ENCODE measurements around the gene FAM107A. TPM values are rescaled to one million over a fixed set of nuclear protein-coding genes. Genes with fewer than 3 reads are reported as not detected.

The FAM107A gene
- polyA plus RNA-seq, 4 donors: 1.0 to 40.7 (median 2.8) TPM

DNA sequence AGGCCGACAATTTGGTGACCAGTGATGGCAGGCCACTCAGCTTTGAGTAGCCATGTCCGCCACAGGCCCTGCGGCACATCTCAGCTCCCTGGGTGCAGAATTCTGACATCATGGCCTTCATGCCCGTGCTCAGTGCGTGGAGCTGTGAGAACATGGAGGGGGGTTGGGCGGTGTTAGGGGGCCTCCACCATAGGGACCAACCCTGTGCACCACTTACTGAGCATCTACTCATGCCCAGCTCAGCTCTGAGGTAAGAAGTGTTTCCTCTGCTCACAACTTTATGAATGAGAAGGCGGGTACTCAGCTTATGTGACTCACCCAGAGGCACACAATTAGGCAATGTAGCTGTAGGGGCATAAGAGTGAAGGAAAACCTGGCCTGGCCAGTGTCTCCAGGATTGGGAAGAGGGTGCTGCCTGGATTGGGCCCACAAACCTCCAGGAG is 50.7 kb downstream of the FAM107A start:
- no peak for FAIRE-seq

DNA sequence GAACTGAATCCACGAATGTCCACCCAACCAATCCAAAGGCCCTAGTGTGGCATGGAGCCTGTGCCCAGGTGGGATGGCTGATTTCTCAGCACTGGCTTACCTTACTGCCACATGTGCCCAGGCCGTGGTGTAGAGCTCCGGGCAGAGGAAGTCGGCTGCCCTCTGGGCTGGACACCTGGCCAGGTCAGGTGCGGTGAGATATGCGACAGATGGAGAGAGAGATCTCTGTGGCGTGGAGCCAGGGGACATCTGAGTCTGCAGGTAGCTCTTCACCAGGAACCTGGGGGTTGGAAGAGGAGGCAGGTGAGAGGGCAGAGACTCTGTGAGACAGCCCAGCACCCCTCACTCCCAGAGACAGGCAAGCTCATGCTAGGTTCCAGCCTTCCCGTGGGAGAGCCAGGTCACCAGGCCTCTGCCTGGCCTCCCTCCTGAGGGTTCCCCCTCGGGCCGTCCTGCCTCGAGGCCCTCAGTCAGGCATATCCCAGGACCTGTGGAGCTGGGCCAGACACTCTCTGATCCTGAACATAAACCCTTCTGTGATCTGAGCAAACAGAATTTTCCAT is 52.8 kb downstream of the FAM107A start:
- Histone ChIP-seq H3K4me1 (ENCODE audit: control insufficient read depth in 3 of 3, insufficient read depth in 2 of 3, low read depth in 1 of 3, low read length in 2 of 3) (peaks cover 0 to 48% (median 0%) of the 10 kb centered on the region in 3 donors), H3K27me3 (ENCODE audit: control insufficient read depth in 3 of 3, insufficient read depth in 3 of 3, low read length in 3 of 3) (no peaks in the 10 kb centered on the region), H3K36me3 (ENCODE audit: control insufficient read depth in 3 of 3, insufficient read depth in 2 of 3, low read depth in 1 of 3, low read length in 3 of 3) (peaks cover 5 to 76% (median 16%) of the 10 kb centered on the region in 3 donors), H3K27ac (ENCODE audit: low read depth in 1 of 3, low read length in 2 of 3) (no peak overlapping the region), H3K4me3 (ENCODE audit: low read depth in 1 of 3, low read length in 3 of 3) (no peak overlapping the region), H3K9me3 (ENCODE audit: control insufficient read depth in 2 of 2, insufficient read depth in 1 of 2, low read depth in 1 of 2, low read length in 1 of 2) (peaks cover 0 to 5% of the 10 kb centered on the region in 2 donors)
- WGBS, 3 donors: 91 to 93% (median 91%) methylated on average over 11 of the region's 11 CpGs
- FAIRE-seq: no peak
- DNase-seq: no peak

More for the DNA sequence above, 50.7 kb downstream of the FAM107A start:
- H3K27ac ChIP-seq (ENCODE audit: low read depth in 1 of 3, low read length in 2 of 3): no peak overlapping the region
- H3K36me3 ChIP-seq (ENCODE audit: control insufficient read depth in 3 of 3, insufficient read depth in 2 of 3, low read depth in 1 of 3, low read length in 3 of 3): peaks cover 5 to 78% (median 19%) of the 10 kb centered on the region in 3 donors
- H3K27me3 ChIP-seq (ENCODE audit: control insufficient read depth in 3 of 3, insufficient read depth in 3 of 3, low read length in 3 of 3): no peaks in the 10 kb centered on the region
- whole genome bisulfite sequencing, 3 donors: 79 to 80% (median 80%) methylated on average over 7 of the region's 7 CpGs
- peaks cover 0 to 29% (median 0%) of the 10 kb centered on the region in 3 donors for H3K4me1 ChIP-seq (ENCODE audit: control insufficient read depth in 3 of 3, insufficient read depth in 2 of 3, low read depth in 1 of 3, low read length in 2 of 3)
- H3K4me3 ChIP-seq (ENCODE audit: low read depth in 1 of 3, low read length in 3 of 3): no peak overlapping the region
- peaks cover 0 to 5% of the 10 kb centered on the region in 2 donors for H3K9me3 ChIP-seq (ENCODE audit: control insufficient read depth in 2 of 2, insufficient read depth in 1 of 2, low read depth in 1 of 2, low read length in 1 of 2)
- DNase-seq: peak in 1 of 2 donors; percentile 18

- peak; percentile 17 to 60 for DNase-seq
- no peaks in the 10 kb centered on the region for H3K27me3 ChIP-seq (ENCODE audit: control insufficient read depth in 3 of 3, insufficient read depth in 3 of 3, low read length in 3 of 3)
- H3K27ac ChIP-seq (ENCODE audit: low read depth in 1 of 3, low read length in 2 of 3): peak overlapping the region in 1 of 3 donors; percentile 88
- H3K4me3 ChIP-seq (ENCODE audit: low read depth in 1 of 3, low read length in 3 of 3): no peak overlapping the region
- H3K9me3 ChIP-seq (ENCODE audit: control insufficient read depth in 2 of 2, insufficient read depth in 1 of 2, low read depth in 1 of 2, low read length in 1 of 2): peaks cover 0 to 5% of the 10 kb centered on the region in 2 donors
- FAIRE-seq: no peak
- peaks cover 0 to 62% (median 0%) of the 10 kb centered on the region in 3 donors for H3K4me1 ChIP-seq (ENCODE audit: control insufficient read depth in 3 of 3, insufficient read depth in 2 of 3, low read depth in 1 of 3, low read length in 2 of 3)
- H3K36me3 ChIP-seq (ENCODE audit: control insufficient read depth in 3 of 3, insufficient read depth in 2 of 3, low read depth in 1 of 3, low read length in 3 of 3): peaks cover 5 to 74% (median 16%) of the 10 kb centered on the region in 3 donors
- WGBS, 3 donors: 71 to 83% (median 74%) methylated on average over 5 of the region's 5 CpGs
Measured at GRCh38 chr3:58522759-58523425, 54.3 kb downstream of the FAM107A start.

DNA sequence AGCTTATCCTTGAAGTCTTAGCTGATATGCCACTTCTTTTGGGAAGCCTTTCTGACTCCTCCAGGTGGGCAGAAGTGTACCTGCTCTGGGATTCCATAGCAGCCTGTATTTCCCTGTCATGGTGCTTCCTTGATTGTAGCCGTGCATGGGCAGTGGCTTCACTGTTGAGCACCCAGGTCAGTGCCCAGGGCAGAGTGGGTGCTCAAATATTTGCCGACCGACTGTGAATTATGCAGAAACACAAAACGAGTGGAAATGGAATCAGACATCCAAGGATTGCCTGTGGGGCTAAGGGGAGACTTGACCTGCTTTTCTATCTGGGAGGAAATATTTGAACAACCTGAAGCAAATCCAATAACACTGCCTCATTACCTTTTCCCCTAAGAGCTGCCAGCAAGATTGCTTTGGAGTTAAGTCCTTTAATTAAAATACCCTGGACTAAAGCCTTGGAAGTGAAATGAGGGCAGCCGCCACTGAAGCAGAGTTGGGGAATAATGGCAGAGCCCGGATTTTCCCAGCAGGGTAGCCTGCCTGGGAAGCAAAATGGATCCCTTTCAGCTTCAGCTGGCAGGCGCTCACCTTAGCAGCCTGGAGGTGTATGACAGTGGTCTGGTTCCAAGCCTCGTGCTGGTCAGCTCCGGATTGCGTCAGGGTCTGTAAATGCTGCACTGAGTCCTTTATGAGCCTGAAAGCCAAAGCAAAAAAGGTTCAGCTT is 55.1 kb downstream of the FAM107A start:
- peaks cover 0 to 64% (median 0%) of the 10 kb centered on the region in 3 donors for H3K4me1 ChIP-seq (ENCODE audit: control insufficient read depth in 3 of 3, insufficient read depth in 2 of 3, low read depth in 1 of 3, low read length in 2 of 3)
- H3K27ac ChIP-seq (ENCODE audit: low read depth in 1 of 3, low read length in 2 of 3): peak overlapping the region in 1 of 3 donors; percentile 88
- FAIRE-seq: no peak
- DNase-seq: peak in 1 of 2 donors; percentile 48
- no peaks in the 10 kb centered on the region for H3K27me3 ChIP-seq (ENCODE audit: control insufficient read depth in 3 of 3, insufficient read depth in 3 of 3, low read length in 3 of 3)
- H3K9me3 ChIP-seq (ENCODE audit: control insufficient read depth in 2 of 2, insufficient read depth in 1 of 2, low read depth in 1 of 2, low read length in 1 of 2): no peaks in the 10 kb centered on the region
- 83 to 85% (median 85%) methylated on average over 10 of the region's 10 CpGs for WGBS, 3 donors
- H3K4me3 ChIP-seq (ENCODE audit: low read depth in 1 of 3, low read length in 3 of 3): no peak overlapping the region
- peaks cover 5 to 71% (median 14%) of the 10 kb centered on the region in 3 donors for H3K36me3 ChIP-seq (ENCODE audit: control insufficient read depth in 3 of 3, insufficient read depth in 2 of 3, low read depth in 1 of 3, low read length in 3 of 3)

DNA sequence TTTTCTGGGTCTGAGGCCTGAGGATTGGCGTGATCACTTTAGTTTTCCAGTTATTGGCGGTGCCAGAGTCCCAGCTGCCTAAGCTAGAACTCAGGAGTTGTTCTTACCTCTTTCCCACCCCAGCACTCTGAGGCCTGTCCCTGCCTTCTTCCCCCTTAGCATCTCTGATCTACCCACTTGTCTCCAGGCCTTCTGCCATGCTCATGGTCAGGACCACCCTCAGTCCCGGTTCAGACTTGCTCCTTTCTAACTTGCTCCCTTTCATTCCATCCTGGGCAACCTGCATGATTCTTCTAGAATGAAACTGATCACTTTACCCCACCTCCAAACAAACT is 55.9 kb downstream of the FAM107A start:
- FAIRE-seq (no peak), DNase-seq (no peak)
- Histone ChIP-seq H3K4me3 (ENCODE audit: low read depth in 1 of 3, low read length in 3 of 3) (no peak overlapping the region), H3K4me1 (ENCODE audit: control insufficient read depth in 3 of 3, insufficient read depth in 2 of 3, low read depth in 1 of 3, low read length in 2 of 3) (peaks cover 0 to 64% (median 0%) of the 10 kb centered on the region in 3 donors), H3K27me3 (ENCODE audit: control insufficient read depth in 3 of 3, insufficient read depth in 3 of 3, low read length in 3 of 3) (no peaks in the 10 kb centered on the region), H3K36me3 (ENCODE audit: control insufficient read depth in 3 of 3, insufficient read depth in 2 of 3, low read depth in 1 of 3, low read length in 3 of 3) (peaks cover 5 to 70% (median 10%) of the 10 kb centered on the region in 3 donors), H3K27ac (ENCODE audit: low read depth in 1 of 3, low read length in 2 of 3) (peak overlapping the region in 1 of 3 donors; percentile 88), H3K9me3 (ENCODE audit: control insufficient read depth in 2 of 2, insufficient read depth in 1 of 2, low read depth in 1 of 2, low read length in 1 of 2) (no peaks in the 10 kb centered on the region)
- 89 to 94% (median 91%) methylated on average over 3 of the region's 3 CpGs for WGBS, 3 donors

GRCh38 chr3:58520403-58521335 is 56.5 kb downstream of the FAM107A start:
- DNase-seq: peak in 1 of 2 donors; percentile 60
- Histone ChIP-seq H3K4me3 (ENCODE audit: low read depth in 1 of 3, low read length in 3 of 3) (no peak overlapping the region), H3K4me1 (ENCODE audit: control insufficient read depth in 3 of 3, insufficient read depth in 2 of 3, low read depth in 1 of 3, low read length in 2 of 3) (peaks cover 0 to 64% (median 0%) of the 10 kb centered on the region in 3 donors), H3K27ac (ENCODE audit: low read depth in 1 of 3, low read length in 2 of 3) (peak overlapping the region in 1 of 3 donors; percentile 88), H3K27me3 (ENCODE audit: control insufficient read depth in 3 of 3, insufficient read depth in 3 of 3, low read length in 3 of 3) (no peaks in the 10 kb centered on the region), H3K9me3 (ENCODE audit: control insufficient read depth in 2 of 2, insufficient read depth in 1 of 2, low read depth in 1 of 2, low read length in 1 of 2) (no peaks in the 10 kb centered on the region), H3K36me3 (ENCODE audit: control insufficient read depth in 3 of 3, insufficient read depth in 2 of 3, low read depth in 1 of 3, low read length in 3 of 3) (peaks cover 5 to 66% (median 10%) of the 10 kb centered on the region in 3 donors)
- no peak for FAIRE-seq
- WGBS, 3 donors: 55 to 61% (median 59%) methylated on average over 7 to 8 of the region's 8 CpGs

GRCh38 chr3:58519668-58520402 is 57.4 kb downstream of the FAM107A start:
- Histone ChIP-seq H3K4me3 (ENCODE audit: low read depth in 1 of 3, low read length in 3 of 3) (no peak overlapping the region), H3K27ac (ENCODE audit: low read depth in 1 of 3, low read length in 2 of 3) (peak overlapping the region in 1 of 3 donors; percentile 88), H3K4me1 (ENCODE audit: control insufficient read depth in 3 of 3, insufficient read depth in 2 of 3, low read depth in 1 of 3, low read length in 2 of 3) (peaks cover 0 to 64% (median 0%) of the 10 kb centered on the region in 3 donors), H3K27me3 (ENCODE audit: control insufficient read depth in 3 of 3, insufficient read depth in 3 of 3, low read length in 3 of 3) (no peaks in the 10 kb centered on the region), H3K9me3 (ENCODE audit: control insufficient read depth in 2 of 2, insufficient read depth in 1 of 2, low read depth in 1 of 2, low read length in 1 of 2) (no peaks in the 10 kb centered on the region), H3K36me3 (ENCODE audit: control insufficient read depth in 3 of 3, insufficient read depth in 2 of 3, low read depth in 1 of 3, low read length in 3 of 3) (peaks cover 5 to 67% (median 10%) of the 10 kb centered on the region in 3 donors)
- WGBS, 3 donors: 75 to 85% (median 81%) methylated on average over 6 of the region's 6 CpGs
- DNase-seq (peak in 1 of 2 donors; percentile 14), FAIRE-seq (no peak)
